ENCODE data around the gene P3H2. TPM values are rescaled to one million over a fixed set of nuclear protein-coding genes. Genes with fewer than 3 reads are reported as not detected.

Gene P3H2, protein sequence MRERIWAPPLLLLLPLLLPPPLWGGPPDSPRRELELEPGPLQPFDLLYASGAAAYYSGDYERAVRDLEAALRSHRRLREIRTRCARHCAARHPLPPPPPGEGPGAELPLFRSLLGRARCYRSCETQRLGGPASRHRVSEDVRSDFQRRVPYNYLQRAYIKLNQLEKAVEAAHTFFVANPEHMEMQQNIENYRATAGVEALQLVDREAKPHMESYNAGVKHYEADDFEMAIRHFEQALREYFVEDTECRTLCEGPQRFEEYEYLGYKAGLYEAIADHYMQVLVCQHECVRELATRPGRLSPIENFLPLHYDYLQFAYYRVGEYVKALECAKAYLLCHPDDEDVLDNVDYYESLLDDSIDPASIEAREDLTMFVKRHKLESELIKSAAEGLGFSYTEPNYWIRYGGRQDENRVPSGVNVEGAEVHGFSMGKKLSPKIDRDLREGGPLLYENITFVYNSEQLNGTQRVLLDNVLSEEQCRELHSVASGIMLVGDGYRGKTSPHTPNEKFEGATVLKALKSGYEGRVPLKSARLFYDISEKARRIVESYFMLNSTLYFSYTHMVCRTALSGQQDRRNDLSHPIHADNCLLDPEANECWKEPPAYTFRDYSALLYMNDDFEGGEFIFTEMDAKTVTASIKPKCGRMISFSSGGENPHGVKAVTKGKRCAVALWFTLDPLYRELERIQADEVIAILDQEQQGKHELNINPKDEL
- total RNA-seq (2021) (20.9 and 26.2 TPM in 2 replicates), Bru-seq, nascent RNA (percentile 62 among the genes with signal in this experiment), BruChase-seq, experiment 1, labeled RNA remaining after a 2-hour chase (percentile 74 among the genes with signal in this experiment), BruChase-seq, experiment 2, labeled RNA remaining after a 6-hour chase (percentile 63 among the genes with signal in this experiment)
- long read RNA-seq, transcript P3H2-201 (15 exons, 3,509 nt): major isoform, 31 of 35 reads
- long read RNA-seq, partial matches to known transcripts: 2 of 35 reads
- long read RNA-seq, other reads (novel, unspliced or antisense): 2 of 35 reads

DNA sequence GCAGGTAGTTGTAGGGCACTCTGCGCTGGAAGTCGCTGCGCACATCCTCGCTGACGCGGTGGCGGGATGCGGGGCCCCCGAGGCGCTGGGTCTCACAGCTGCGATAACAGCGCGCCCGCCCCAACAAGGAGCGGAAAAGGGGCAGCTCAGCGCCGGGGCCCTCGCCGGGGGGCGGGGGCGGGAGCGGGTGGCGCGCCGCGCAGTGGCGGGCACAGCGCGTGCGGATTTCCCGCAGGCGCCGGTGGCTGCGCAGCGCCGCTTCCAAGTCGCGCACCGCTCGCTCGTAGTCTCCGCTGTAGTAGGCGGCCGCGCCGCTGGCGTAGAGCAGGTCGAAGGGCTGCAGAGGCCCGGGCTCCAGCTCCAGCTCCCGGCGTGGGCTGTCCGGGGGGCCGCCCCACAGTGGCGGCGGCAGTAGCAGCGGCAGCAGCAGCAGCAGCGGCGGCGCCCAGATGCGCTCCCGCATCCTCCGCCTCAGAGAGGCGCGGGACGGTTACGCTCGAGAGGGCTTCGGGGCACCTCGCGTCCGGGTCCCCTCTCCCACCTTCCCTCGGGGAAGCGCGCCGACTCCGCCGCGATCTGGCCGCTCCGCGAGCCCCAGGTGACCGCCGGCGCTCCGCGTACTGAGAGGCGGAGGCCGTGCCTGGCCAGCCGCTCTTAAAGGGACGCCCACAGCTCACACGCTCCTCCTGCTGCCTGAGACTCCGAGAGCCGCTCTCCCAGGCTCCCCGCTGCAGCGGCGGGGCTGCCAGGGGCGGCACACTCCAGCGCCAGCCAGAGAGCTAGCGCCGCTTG is at the start of gene P3H2:
P3H2 (minus strand) TSS at position 629 of the 792 bp plus-strand sequence; CDS start at position 463, 166 bp downstream.
- ChIA-PET POLR2A (ENCODE audit: unreplicated experiment) (interaction anchor here (0.5 to 1.0 kb wide), 8 partner anchors 9 to 1457 kb away, joined by 3 to 7 read pairs (median 4); no protein-coding TSS in a partner anchor), CTCF (interaction anchor here (0.6 to 1.7 kb wide), 9 partner anchors 10 to 394 kb away, joined by 3 to 16 read pairs (median 5); no protein-coding TSS in a partner anchor)
- Histone ChIP-seq H3K4me1 (replicated peaks; ENCODE audit: insufficient read depth) (peaks cover 42% of the 10 kb centered on the region), H3K27me3 (ENCODE audit: insufficient read depth, low read depth) (no peaks in the 10 kb centered on the region), H3K4me3 (peak within 1 kb of the TSS; percentile 90), H3K36me3 (ENCODE audit: low read depth) (no peaks in the 10 kb centered on the region), H3K4me2 (peak within 1 kb of the TSS; percentile 79), H2AFZ (peak within 1 kb of the TSS; percentile 93), H3K27ac (no peak within 1 kb of the TSS), H3K9me2 (ENCODE audit: insufficient read depth) (no peaks in the 10 kb centered on the region), H3F3A (ENCODE audit: insufficient read depth, low read depth) (0 out of 2 replicates have a peak, but pooled peaks cover 5% of the 10 kb centered on the region), H3K79me2 (ENCODE audit: low read depth) (no peaks in the 10 kb centered on the region), H4K20me1 (ENCODE audit: insufficient read depth) (no peaks in the 10 kb centered on the region), H3K9me3 (ENCODE audit: insufficient read depth, low read depth) (no peaks in the 10 kb centered on the region)
- TF ChIP-seq, protein P1, sequence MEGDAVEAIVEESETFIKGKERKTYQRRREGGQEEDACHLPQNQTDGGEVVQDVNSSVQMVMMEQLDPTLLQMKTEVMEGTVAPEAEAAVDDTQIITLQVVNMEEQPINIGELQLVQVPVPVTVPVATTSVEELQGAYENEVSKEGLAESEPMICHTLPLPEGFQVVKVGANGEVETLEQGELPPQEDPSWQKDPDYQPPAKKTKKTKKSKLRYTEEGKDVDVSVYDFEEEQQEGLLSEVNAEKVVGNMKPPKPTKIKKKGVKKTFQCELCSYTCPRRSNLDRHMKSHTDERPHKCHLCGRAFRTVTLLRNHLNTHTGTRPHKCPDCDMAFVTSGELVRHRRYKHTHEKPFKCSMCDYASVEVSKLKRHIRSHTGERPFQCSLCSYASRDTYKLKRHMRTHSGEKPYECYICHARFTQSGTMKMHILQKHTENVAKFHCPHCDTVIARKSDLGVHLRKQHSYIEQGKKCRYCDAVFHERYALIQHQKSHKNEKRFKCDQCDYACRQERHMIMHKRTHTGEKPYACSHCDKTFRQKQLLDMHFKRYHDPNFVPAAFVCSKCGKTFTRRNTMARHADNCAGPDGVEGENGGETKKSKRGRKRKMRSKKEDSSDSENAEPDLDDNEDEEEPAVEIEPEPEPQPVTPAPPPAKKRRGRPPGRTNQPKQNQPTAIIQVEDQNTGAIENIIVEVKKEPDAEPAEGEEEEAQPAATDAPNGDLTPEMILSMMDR (conservative IDR thresholded peaks at IDR 0.05): peak; percentile 55; the same call in 1 of the 2 replicates
- no peak for TF ChIP-seq EZH2 (IDR thresholded peaks at IDR 0.05; ENCODE audit: low read depth)
- intact Hi-C loops (cut with micrococcal nuclease; ENCODE audit: unreplicated experiment): loop anchor here (1.0 to 5.0 kb wide), 4 partner anchors 67 to 202 kb away; partner anchors contain the start of gene CLDN1
- no TSS peak for BruUV-seq (replicated peaks)
- peak; percentile 84 to 91 for DNase-seq

DNA sequence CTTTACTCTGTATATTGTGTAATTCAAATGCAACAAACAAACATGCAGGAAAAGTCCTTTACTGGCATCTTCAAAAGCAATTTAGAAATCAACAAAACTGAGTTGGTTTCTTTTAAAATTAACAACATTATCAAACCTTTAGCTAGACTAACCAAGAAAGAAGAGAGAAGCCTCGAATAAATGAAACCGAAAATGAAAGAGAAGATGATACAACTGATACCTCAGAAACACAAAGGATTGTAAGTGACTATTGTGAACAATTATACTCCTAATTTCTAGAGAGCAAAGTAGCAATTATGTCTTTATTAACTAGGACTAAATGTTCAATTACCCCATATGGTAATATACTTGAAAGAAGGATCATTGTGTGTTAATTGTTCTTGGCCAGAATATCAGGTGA is 49.2 kb upstream of the P3H2 start:
- POLR2A ChIA-PET (ENCODE audit: unreplicated experiment): no interaction called here
- H3K9me3 ChIP-seq (ENCODE audit: insufficient read depth, low read depth): peaks cover 8% of the 10 kb centered on the region; the same call in 1 of the 2 replicates
- intact Hi-C loops (cut with micrococcal nuclease; ENCODE audit: unreplicated experiment): no loop called here
- no peaks in the 10 kb centered on the region for H3K9me2 ChIP-seq (ENCODE audit: insufficient read depth)
- no peaks in the 10 kb centered on the region for H3K27me3 ChIP-seq (ENCODE audit: insufficient read depth, low read depth)
- H2AFZ ChIP-seq: no peak overlapping the region
- TF ChIP-seq EZH2 (IDR thresholded peaks at IDR 0.05; ENCODE audit: low read depth): no peak
- no peak overlapping the region for H3K27ac ChIP-seq
- CTCF ChIA-PET: interaction anchor here (0.6 kb wide), 1 partner anchor 220 kb away, joined by 4 read pairs; no protein-coding TSS in a partner anchor
- no TSS peak for BruUV-seq (replicated peaks)
- H3K79me2 ChIP-seq (ENCODE audit: low read depth): no peaks in the 10 kb centered on the region
- no peaks in the 10 kb centered on the region for H3F3A ChIP-seq (ENCODE audit: insufficient read depth, low read depth)
- no peak overlapping the region for H3K4me3 ChIP-seq
- no peaks in the 10 kb centered on the region for H3K36me3 ChIP-seq (ENCODE audit: low read depth)
- no peak for DNase-seq
- H4K20me1 ChIP-seq (ENCODE audit: insufficient read depth): no peaks in the 10 kb centered on the region
- no peaks in the 10 kb centered on the region for H3K4me1 ChIP-seq (replicated peaks; ENCODE audit: insufficient read depth)
- H3K4me2 ChIP-seq: no peak overlapping the region

DNA sequence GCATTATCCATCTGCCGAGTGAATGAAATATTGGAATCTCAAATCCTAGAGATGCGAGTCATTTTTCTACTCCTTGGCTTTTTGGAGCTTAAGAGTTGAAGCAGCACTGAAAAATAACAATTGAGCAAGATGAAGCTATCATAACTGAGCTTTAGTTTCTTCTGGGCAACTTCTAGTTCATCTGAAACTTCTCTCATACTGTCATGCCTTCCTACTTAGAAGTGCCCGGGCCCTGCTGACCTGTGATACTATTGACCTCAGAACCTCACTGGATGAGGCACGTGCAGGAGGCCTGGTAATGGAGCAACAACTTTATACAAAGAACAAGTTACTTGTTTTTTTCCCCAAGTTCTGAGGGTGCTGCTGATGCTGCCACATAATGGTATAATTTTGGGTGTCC is 48.5 kb upstream of the P3H2 start:
- peaks cover 8% of the 10 kb centered on the region; the same call in 1 of the 2 replicates for H3K9me3 ChIP-seq (ENCODE audit: insufficient read depth, low read depth)
- no peak overlapping the region for H3K4me3 ChIP-seq
- no peaks in the 10 kb centered on the region for H3K4me1 ChIP-seq (replicated peaks; ENCODE audit: insufficient read depth)
- CTCF ChIA-PET: no interaction called here
- no TSS peak for BruUV-seq (replicated peaks)
- POLR2A ChIA-PET (ENCODE audit: unreplicated experiment): interaction anchor here (0.6 kb wide), 1 partner anchor 159 kb away, joined by 5 read pairs; no protein-coding TSS in a partner anchor
- H3K27me3 ChIP-seq (ENCODE audit: insufficient read depth, low read depth): no peaks in the 10 kb centered on the region
- H3K36me3 ChIP-seq (ENCODE audit: low read depth): no peaks in the 10 kb centered on the region
- no peaks in the 10 kb centered on the region for H3K9me2 ChIP-seq (ENCODE audit: insufficient read depth)
- H3F3A ChIP-seq (ENCODE audit: insufficient read depth, low read depth): no peaks in the 10 kb centered on the region
- no peaks in the 10 kb centered on the region for H3K79me2 ChIP-seq (ENCODE audit: low read depth)
- intact Hi-C loops (cut with micrococcal nuclease; ENCODE audit: unreplicated experiment): no loop called here
- no peak overlapping the region for H2AFZ ChIP-seq
- no peak overlapping the region for H3K4me2 ChIP-seq
- no peak for TF ChIP-seq EZH2 (IDR thresholded peaks at IDR 0.05; ENCODE audit: low read depth)
- TF ChIP-seq, protein P1 (conservative IDR thresholded peaks at IDR 0.05): no peak
- no peak overlapping the region for H3K27ac ChIP-seq
- H4K20me1 ChIP-seq (ENCODE audit: insufficient read depth): no peaks in the 10 kb centered on the region
- DNase-seq: no peak
